ENCODE data around the gene TACR1.
A peak's percentile ranks its signal among the peaks of the same experiment; 100 is the strongest.
"Not testable (repeated sequence)": the region's sequence is repeated elsewhere in the genome, so short reads cannot be mapped to it uniquely, and the experiment has no call there.

TACR1 gene

DNA sequence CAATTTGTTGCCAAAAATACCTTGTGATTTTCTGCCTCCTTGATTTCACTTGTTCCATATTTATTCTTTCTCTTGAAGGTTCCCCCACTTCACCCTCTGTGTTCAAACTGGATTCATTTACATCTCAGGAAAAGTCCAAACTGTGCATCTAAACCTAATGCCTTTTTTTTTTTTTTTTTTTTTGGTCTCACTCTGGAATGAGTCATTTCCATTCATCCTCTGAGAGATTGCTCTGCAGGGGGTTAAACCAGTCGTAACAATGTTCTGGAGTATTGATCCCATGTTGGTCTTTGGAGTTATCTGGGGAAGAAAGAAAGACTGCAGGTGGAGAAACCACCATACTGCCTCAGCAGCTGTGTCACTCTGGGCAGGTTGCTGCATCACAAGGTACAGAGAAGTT, 119.7 kb downstream of the TACR1 start:
- DNase-seq: no peak

GRCh38 chr2:75077909-75078308, 121.4 kb downstream of the TACR1 start:
- no peak for DNase-seq

GRCh38 chr2:75076088-75076487, 123.2 kb downstream of the TACR1 start:
- DNase-seq: no peak

DNA sequence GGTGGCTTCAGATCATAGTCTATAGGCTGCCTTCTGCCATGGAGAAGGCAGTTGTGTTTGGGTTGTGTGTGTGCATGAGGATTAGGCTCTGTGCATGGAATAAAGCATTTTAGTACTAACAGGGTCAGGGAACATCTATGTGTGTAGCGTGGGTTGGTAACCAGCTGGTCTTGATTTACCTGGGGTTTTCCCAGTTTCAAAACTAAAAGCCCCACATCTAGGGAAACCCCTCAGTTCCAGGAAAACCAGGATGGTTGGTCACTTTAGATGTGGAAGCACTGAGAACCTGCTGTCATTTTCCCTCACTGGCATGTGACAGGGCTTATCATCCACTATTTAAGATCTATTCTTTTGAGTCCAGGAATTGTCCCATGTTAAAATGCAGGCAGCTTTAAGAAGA, 124.6 kb downstream of the TACR1 start:
- no peak for DNase-seq

- no peak for DNase-seq
Measured at GRCh38 chr2:75074228-75074627, 125.1 kb downstream of the TACR1 start.

DNA sequence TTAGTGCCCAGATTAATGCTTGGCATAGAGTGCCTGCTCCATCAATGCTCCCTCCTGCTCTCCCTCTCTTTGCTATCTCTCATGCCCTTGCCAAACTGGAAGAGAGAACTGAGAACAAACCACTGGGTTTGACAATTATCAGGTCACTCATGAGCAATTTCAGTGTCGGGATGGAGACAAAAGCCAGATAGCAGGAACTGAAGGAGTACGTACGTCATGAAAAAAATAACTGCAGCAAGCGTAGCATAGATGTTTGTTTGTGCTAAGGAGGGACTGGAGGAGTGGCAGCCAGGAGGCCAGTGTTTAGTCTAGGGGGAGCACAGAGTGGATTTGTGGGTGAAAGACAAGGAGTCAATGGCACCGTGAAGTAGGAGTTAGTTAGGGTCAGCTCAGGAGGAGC, 127.6 kb downstream of the TACR1 start:
- no peak for DNase-seq

DNA sequence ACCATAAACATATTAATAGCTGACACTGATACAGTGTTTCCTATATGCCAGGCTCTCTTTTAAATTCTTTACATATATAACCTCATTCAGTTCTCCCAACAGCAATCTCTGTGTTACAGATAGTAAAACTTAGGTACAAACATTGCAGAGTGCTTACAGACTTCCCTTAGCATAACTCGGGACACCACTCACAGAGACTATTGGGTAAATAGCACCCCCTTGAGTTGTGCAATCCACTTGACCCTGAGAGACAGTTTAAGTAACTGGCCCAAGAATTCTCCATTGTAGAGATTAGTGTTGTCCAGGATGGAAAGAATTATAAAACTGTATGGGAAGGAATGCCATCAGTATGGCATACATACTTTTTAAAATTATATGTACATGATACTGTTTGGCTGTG, 130.8 kb downstream of the TACR1 start:
- DNase-seq: no peak

- DNase-seq: no peak
Measured at GRCh38 chr2:75067506-75067905, 131.8 kb downstream of the TACR1 start.

DNA sequence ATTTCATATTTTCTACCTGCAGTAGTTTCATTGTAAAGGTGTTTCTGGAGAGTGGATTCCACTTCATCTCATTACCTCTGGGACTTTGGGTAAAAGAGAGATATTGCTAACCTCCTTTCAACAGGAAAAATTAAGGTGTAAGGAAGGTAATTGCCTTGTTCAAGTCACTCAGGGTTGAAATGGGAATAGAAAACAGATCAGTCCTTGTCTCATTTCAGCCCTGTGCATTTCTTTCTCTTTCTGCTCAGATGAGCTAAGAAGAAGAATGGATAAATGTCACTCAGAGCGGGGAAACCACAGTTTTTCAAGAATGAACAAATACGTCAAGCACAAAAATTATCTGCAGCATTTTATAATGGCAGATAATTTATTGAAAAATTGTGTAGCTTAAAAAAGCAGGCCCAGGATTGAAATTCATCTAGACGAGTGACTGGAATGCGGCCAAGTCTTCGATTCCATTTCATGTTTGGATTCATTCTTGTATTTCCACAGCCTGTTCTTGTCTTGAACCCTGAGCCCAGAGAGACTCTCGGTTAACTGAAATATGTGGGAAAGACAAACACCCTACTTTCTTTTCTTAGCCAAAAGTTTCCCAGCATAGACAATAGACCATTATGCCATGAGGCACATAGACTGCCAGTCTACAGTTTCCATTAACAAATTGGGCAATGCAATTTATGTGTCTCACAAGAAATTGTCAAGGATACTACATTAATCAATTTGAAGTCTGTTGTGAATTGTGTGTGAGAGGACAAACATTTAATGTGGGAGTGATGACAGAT, 133.0 kb downstream of the TACR1 start:
- no peak for DNase-seq

GRCh38 chr2:75065402-75066008, 133.8 kb downstream of the TACR1 start:
- no peak for DNase-seq

DNA sequence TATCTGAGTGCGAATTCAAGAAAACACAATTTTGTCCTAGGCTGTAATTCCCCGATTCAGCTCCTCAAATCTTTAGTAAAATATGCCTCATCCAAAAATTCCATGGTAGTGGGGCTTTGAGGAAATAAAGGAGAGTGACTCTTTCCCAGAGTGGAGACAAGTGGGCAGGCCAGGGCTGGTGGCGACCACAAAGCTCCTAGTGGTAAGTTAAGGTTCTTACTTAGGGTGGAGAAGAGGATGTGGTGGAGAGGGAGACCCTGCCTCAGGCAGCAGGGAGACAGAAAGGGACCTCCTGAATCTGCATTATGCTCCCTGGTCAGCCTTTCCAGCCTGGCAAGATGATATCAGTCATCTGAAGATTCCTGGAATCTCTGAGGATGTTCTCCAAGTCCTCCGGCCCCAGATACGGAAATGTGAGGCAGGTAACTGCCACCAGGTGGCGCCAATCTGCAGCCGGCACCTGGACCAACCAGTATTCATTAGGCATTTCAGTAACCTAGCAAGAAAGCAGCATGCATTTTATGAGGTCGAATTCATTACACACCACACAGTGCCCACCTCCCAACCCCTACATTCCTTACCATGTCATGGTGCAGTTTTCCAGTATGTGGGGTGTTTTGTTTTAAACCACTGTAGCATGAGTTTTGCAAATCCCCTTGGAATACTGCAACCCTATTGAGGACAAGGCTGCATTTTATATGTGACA, 134.5 kb downstream of the TACR1 start:
- DNase-seq: peak; percentile 1 to 10

- no peak for DNase-seq
Measured at GRCh38 chr2:75063906-75064305, 135.4 kb downstream of the TACR1 start.

- DNase-seq: no peak
Measured at GRCh38 chr2:75058427-75058826, 140.9 kb downstream of the TACR1 start.

GRCh38 chr2:75057150-75057549, 142.2 kb downstream of the TACR1 start:
- not testable (repeated sequence) for DNase-seq

- no peak for DNase-seq
Measured at GRCh38 chr2:75055820-75056675, 143.3 kb downstream of the TACR1 start.

GRCh38 chr2:75055142-75055819, 144.0 kb downstream of the TACR1 start:
- DNase-seq: no peak

- no peak for DNase-seq
Measured at GRCh38 chr2:75054296-75054695, 145.0 kb downstream of the TACR1 start.

GRCh38 chr2:75053484-75054112, 145.7 kb downstream of the TACR1 start:
- no peak for DNase-seq

DNA sequence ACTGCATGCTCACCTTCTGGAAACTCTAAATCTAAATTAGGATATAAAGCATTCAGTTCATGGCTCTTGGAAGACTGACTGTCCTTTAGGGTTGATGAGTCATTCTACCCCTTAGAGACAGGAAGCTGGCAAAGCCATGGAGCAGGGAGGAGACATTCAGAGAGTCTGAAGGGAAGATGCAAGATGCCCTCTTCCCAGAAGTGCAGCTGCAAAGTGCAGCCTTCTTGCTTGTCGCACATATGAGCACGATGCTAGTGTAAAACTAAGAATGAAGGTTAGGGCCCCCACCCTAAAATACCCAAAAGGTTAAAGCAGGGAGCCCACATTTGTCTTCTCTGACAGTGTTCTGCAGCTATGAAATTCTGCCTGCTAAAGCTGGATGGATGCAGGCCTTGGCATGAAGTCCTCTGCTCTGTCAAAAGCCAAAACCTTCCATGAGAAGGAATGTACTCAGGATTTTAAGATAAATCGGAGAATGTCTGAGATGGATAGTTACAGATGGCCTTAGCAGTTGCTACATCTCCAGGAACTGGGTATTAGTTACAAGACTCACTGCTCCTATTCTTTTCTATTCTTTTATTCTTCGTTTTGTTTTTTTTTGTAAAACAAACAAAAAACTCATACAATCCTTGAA, 151.2 kb downstream of the TACR1 start:
- no peak for DNase-seq

GRCh38 chr2:75047189-75047991, 151.9 kb downstream of the TACR1 start:
- DNase-seq: no peak

Measured in hippocampal formation (tissue), 2 donors.